ENCODE data around the gene CACNA2D3.

Gene CACNA2D3

DNA sequence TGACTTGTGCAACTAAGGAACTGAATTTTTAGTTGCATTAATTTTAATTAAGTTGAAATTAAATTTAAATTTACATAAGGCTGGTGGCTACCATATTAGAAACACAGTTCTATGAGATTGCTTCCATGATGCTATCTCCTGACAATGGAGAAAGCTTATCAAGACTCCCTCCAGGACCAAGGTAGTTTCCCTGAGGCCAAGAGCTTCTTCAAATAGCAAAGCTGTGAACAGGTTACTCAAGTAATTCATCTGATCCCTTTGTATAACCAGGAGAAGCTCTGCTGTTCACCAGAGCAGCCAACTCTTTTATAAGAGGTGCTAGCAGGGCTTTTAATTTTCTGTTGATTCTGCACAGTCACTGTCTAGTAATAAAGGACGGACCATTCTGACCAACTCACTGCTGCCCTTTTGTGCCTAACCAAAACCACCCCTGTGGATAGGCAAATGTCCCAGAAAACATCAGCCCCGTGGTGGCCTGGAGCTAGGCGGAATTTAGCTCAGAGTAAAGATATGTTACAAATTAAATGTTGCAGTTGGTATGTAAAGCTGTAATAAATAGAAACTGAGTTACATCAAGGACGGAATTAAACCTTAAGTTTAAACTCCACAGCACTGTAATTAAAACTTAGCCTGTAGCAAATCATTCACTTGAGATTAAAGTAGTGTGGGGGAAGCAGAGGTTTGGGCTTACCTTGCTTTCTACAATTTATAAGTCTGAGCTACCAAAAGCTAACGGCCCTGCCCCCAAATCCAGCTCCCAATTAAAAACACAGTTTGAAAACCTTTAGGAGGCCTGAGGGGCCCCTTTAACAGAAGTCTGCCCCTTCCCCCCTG, 861.1 kb downstream of the CACNA2D3 start:
- no peak for DNase-seq (ENCODE audit: low spot score)
- TF ChIP-seq, protein P1, sequence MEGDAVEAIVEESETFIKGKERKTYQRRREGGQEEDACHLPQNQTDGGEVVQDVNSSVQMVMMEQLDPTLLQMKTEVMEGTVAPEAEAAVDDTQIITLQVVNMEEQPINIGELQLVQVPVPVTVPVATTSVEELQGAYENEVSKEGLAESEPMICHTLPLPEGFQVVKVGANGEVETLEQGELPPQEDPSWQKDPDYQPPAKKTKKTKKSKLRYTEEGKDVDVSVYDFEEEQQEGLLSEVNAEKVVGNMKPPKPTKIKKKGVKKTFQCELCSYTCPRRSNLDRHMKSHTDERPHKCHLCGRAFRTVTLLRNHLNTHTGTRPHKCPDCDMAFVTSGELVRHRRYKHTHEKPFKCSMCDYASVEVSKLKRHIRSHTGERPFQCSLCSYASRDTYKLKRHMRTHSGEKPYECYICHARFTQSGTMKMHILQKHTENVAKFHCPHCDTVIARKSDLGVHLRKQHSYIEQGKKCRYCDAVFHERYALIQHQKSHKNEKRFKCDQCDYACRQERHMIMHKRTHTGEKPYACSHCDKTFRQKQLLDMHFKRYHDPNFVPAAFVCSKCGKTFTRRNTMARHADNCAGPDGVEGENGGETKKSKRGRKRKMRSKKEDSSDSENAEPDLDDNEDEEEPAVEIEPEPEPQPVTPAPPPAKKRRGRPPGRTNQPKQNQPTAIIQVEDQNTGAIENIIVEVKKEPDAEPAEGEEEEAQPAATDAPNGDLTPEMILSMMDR (IDR thresholded peaks at IDR 0.05; ENCODE audit: extremely low read depth, missing control alignments): no peak

DNA sequence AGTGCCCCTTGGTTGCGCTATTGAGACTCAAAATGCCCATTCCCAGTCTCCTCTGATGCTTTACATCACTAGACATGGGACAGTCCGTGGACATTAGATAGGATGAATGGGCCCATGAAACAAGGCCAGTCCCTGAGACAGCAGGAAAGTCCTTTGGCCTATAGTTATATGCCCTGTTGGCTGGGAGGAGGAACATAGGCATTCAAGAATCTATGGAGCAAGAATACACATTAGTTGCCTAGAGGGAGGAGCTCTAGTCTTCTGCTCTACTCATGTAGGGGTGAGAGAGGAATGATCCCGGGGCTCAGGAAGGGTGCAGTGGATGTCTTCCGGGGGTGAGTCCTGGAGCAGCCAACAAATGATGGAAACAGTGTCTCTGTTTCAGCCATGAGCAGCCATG, 863.5 kb downstream of the CACNA2D3 start:
- no peak for DNase-seq (ENCODE audit: low spot score)
- TF ChIP-seq, protein P1 (IDR thresholded peaks at IDR 0.05; ENCODE audit: extremely low read depth, missing control alignments): no peak

- no peak for DNase-seq (ENCODE audit: low spot score)
- TF ChIP-seq, protein P1 (IDR thresholded peaks at IDR 0.05; ENCODE audit: extremely low read depth, missing control alignments): no peak
These were observed 863.9 kb downstream of the CACNA2D3 start for GRCh38 chr3:54986294-54986693.

- TF ChIP-seq, protein P1 (IDR thresholded peaks at IDR 0.05; ENCODE audit: extremely low read depth, missing control alignments): no peak
- no peak for DNase-seq (ENCODE audit: low spot score)
These were observed 865.4 kb downstream of the CACNA2D3 start for GRCh38 chr3:54987719-54988118.

DNA sequence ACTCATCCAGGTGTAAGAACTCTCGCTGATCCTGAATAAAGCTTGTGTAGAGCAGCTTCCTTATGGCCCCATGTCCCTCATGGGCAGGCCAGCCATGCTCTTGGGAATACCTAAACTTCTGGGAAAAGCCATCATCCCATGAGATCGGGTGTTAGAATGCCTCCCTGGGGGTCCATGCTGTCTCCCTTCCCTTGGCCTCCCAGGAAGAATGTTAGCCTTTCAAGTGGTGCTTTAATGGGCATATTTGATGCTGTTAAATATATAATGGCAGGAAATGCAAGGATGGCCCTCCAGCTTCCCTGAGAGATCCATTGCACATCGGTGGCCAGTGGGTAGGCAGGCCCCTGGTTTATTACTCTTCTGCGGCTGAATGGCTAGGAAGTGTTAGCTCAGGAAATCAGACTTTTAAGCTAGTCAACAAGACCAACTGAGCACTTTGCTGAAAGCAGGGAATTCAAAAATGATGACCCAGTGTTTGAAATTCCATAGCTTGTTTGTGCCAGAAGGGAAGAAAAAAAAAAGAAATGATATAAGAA, 866.0 kb downstream of the CACNA2D3 start:
- DNase-seq (ENCODE audit: low spot score): no peak
- TF ChIP-seq, protein P1 (IDR thresholded peaks at IDR 0.05; ENCODE audit: extremely low read depth, missing control alignments): no peak

DNA sequence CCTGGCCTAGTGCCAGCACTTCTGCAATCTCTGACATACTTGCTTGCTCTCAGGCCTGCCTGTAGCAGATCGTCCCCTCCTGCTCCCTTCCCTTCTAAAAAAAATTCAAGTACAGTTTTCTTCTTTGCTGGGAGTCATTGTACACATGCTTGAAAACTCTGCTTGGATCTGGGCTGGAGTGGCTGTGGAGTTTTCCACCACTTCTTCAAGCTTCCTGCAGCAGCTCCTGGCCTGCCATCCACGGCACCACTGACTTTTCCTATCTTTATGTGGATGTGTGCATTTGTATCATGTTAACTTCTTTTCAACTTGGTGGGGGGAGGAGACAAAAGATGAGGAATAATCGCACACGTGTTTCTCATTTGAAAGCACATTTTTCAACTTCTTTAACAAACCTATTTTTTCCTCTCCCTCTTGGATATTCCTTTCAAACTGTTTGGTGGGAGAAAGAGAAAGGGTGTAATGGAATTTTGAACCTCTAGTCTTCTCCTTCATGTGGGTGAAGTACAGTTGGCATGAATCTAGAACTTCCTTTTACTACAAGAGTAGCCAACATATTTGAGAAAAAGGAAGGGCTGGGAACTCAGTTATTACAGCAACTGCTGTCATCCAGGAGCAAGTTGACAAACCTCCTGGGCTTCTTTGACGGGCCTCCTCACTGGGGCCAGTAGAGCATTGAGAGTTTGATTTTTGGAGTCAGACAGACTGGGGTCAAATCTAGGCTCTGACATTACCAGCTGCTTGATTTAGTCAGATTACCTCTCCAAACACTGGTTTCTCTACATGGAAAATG, 866.7 kb downstream of the CACNA2D3 start:
- TF ChIP-seq, protein P1 (IDR thresholded peaks at IDR 0.05; ENCODE audit: extremely low read depth, missing control alignments): no peak
- no peak for DNase-seq (ENCODE audit: low spot score)

- no peak for DNase-seq (ENCODE audit: low spot score)
- TF ChIP-seq, protein P1 (IDR thresholded peaks at IDR 0.05; ENCODE audit: extremely low read depth, missing control alignments): no peak
These were observed 871.8 kb downstream of the CACNA2D3 start for GRCh38 chr3:54994111-54994513.
